ENCODE results near the gene GJD3.

Gene GJD3

GRCh38 chr17:40361063-40361924 is 3.2 kb downstream of the GJD3 start:
- DNase-seq (ENCODE audit: low read depth): no peak
- H3K4me3 ChIP-seq (ENCODE audit: low read depth, low read length): no peak overlapping the region
- TF ChIP-seq CTCF (IDR thresholded peaks at IDR 0.05; ENCODE audit: control insufficient read depth, extremely low read depth, insufficient read depth): no peak

GRCh38 chr17:40360091-40360490 is 4.4 kb downstream of the GJD3 start:
- no peak for DNase-seq (ENCODE audit: low read depth)
- no peak overlapping the region for H3K4me3 ChIP-seq (ENCODE audit: low read depth, low read length)
- no peak for TF ChIP-seq CTCF (IDR thresholded peaks at IDR 0.05; ENCODE audit: control insufficient read depth, extremely low read depth, insufficient read depth)

- TF ChIP-seq CTCF (IDR thresholded peaks at IDR 0.05; ENCODE audit: control insufficient read depth, extremely low read depth, insufficient read depth): peak; percentile 95
- H3K4me3 ChIP-seq (ENCODE audit: low read depth, low read length): no peak overlapping the region
- peak; percentile 19 for DNase-seq (ENCODE audit: low read depth)
These were observed 6.1 kb downstream of the GJD3 start for GRCh38 chr17:40358323-40359038.

- no peak for DNase-seq (ENCODE audit: low read depth)
- TF ChIP-seq CTCF (IDR thresholded peaks at IDR 0.05; ENCODE audit: control insufficient read depth, extremely low read depth, insufficient read depth): no peak
These were observed 7.3 kb downstream of the GJD3 start for GRCh38 chr17:40356990-40357881.

GRCh38 chr17:40355804-40356758 is 8.5 kb downstream of the GJD3 start:
- no peak for DNase-seq (ENCODE audit: low read depth)
- no peak for TF ChIP-seq CTCF (IDR thresholded peaks at IDR 0.05; ENCODE audit: control insufficient read depth, extremely low read depth, insufficient read depth)
- no peak overlapping the region for H3K4me3 ChIP-seq (ENCODE audit: low read depth, low read length)

More at GRCh38 chr17:40356990-40357881, 7.3 kb downstream of the GJD3 start:
- no peak overlapping the region for H3K4me3 ChIP-seq (ENCODE audit: low read depth, low read length)
